ENCODE data around the gene HOXA4.

Gene HOXA4

GRCh38 chr7:27130540-27131389 lies at the start of gene HOXA4:
HOXA4 (minus strand) TSS chr7:27130757; CDS start chr7:27130733, 24 bp downstream.
- peak; percentile 97 for DNase-seq (ENCODE audit: low spot score)

DNA sequence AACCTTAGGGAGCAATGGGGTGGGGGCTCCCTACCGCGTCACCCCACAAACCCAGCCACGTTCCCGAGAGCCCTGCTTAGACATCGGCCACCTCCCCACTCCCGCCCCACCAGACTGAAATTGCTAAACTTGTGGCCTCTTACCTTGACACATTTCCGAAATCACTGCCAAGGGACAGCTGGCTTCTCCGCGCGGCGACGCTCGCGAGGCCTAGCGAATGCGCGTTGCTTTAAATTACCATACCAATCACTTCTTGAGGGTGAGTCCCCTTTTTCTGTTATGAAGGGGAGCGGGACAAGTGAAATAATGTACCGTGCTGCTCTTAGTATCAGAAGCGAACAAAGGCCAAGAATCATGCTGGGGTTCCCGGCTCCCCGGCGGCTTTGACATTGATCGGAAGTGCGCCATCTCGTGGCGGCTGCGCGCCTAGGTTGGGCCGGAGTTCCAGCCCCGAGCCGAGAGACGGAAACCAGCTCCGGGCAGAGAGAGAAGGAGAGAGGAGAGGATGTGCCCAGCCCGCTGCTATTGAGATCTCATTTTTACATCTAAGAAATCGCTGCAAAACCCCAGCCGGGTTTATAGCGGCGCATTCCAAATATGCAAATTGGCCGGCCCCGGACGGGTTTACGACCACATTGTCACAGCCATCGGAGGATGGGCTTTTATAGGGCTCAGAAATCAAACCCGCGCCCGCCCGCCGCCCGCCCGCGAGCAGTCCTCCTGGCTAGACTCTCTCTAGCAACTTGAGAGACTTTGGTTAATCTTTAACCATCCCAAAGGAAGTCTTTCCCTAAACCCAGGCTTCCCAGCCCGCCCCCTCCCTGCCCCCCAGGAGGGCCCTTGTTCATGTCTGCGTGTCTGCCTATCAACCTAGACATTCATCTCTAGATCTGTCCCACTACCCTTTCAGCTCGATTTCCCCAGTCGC lies 49.2 kb upstream of the HOXA4 start:
- peak; percentile 84 for DNase-seq (ENCODE audit: low spot score)

- no peak for DNase-seq (ENCODE audit: low spot score)
These were observed 48.5 kb upstream of the HOXA4 start for GRCh38 chr7:27179030-27179429.

DNA sequence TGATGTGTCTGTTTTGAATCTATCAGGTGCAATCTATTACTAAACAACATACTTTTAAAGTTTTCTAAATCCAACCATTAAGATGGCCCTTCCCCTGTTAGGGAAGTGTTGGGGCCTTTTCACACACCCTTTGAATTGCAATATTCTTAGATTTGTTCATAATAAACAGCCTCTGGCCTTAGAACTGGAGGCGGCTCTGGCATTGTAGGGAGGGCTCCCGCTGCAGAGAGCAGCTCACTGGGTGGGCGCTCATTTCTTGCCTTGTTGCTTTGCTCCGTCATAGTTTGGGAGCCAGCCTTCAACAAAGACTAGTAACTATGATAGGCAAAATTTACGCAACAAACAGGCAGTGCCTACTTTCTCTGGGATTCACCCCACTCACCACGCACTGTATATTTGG lies 47.8 kb upstream of the HOXA4 start:
- DNase-seq (ENCODE audit: low spot score): no peak

- no peak for DNase-seq (ENCODE audit: low spot score)
These were observed 47.3 kb upstream of the HOXA4 start for GRCh38 chr7:27177795-27178320.

DNA sequence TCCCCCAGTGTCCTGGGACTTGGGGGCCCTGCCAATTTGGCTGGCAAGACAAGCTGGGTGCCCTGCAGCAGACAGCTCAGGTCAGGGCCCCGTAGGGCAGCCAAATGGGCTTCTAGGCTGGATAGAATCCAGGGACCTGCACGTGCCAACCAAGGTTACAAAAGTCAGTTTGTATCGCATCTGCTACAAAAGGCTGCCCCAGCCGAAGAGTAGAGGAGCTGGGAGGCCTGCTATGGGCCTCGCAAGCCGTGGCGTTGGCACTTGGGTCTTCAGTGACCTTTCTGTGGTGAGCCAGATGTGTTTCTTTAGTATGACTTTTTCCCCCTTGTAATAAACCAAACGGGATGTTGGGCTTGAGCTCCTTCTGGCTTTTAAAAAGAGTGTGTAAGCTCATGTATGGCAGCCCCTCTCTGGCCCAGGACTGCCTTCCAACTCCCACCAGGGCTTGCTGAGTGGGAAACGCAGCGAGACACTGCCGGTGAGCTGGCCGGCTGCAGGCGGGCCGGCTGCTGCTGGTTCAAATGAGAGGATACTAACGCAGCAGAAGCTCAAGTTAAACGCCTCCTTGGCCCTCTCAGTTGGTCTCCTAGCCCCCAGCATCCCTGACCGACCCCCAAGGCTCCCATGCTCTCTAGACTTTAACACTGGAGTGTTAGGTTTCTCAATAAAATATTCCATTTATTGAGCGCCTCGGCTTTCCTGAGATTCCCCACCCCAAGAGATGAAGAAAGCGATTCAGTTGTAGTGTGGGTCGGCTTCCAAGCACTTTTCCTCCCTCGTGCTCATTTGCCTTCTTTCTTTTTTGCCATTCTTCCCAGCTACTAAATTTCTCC lies 46.6 kb upstream of the HOXA4 start:
- DNase-seq (ENCODE audit: low spot score): no peak

- DNase-seq (ENCODE audit: low spot score): no peak
These were observed 45.9 kb upstream of the HOXA4 start for GRCh38 chr7:27176524-27176845.

- no peak for DNase-seq (ENCODE audit: low spot score)
These were observed 45.3 kb upstream of the HOXA4 start for GRCh38 chr7:27175626-27176523.

DNA sequence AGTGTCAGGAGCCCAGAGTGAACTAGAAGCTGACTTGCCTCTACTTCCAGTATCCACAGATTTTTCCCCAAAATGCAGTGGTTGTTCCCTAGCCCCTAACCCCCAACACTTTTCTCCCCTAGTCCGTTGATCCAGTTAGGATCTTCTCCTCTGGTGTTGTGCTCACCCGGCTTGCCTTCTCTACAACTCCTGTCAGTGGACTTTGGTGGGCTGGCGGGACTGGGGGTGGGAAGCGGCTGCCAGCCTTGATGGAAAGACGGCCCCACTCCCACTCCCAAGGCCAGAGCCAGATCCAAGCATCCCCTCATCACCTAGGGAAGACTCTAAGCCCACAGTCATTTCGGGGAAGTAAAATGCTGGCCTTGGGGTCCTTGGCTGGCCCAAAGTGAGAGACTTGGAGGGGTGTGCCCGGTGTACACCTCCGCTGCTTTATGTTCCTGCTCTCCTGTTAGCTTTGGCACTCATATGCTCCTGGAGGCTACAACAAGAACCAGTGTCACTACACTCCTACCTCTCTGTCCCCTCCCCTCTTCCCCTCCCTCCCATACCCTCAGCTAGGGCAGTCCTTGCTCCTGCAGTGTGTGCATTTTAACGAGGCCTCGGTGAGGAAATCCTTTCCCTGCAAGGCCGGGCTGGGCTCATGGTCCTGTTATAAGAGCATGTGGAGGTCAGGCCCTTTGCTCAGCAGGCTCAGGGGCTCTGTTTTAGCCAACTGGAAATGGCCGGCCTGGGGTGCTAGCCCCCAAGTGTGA lies 44.5 kb upstream of the HOXA4 start:
- DNase-seq (ENCODE audit: low spot score): no peak

GRCh38 chr7:27173956-27174873 lies 43.7 kb upstream of the HOXA4 start, which contains the start of gene HOXA10:
HOXA10 (minus strand) TSS chr7:27174320; CDS start chr7:27174306, 14 bp downstream.
- peak; percentile 66 for DNase-seq (ENCODE audit: low spot score)

- no peak for DNase-seq (ENCODE audit: low spot score)
These were observed 43.0 kb upstream of the HOXA4 start for GRCh38 chr7:27173511-27173955.

GRCh38 chr7:27172823-27173510 lies 42.4 kb upstream of the HOXA4 start:
- peak; percentile 64 for DNase-seq (ENCODE audit: low spot score)

DNA sequence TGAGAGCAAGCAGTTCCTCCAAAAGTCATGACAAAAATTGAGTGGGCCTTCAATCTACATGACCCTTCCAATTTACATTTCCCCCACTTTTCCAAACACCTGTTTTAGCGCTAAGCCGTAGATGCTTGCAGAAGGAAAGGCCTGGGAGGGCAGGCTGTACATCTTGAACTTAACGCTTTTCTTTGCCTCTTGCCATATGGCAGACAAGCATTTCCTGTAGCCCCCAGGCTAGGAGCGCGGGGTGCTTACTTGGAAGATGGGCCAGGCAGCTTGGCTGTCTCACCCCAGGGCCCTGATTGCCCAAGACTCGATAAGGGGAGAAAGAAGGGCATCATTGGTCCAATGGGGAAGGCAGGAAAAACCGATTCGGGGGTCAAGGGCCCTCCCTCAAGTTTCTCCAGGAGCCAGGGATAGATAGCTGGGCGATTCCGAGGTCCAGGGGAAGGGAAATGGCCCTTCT lies 41.8 kb upstream of the HOXA4 start:
- DNase-seq (ENCODE audit: low spot score): peak; percentile 4

DNA sequence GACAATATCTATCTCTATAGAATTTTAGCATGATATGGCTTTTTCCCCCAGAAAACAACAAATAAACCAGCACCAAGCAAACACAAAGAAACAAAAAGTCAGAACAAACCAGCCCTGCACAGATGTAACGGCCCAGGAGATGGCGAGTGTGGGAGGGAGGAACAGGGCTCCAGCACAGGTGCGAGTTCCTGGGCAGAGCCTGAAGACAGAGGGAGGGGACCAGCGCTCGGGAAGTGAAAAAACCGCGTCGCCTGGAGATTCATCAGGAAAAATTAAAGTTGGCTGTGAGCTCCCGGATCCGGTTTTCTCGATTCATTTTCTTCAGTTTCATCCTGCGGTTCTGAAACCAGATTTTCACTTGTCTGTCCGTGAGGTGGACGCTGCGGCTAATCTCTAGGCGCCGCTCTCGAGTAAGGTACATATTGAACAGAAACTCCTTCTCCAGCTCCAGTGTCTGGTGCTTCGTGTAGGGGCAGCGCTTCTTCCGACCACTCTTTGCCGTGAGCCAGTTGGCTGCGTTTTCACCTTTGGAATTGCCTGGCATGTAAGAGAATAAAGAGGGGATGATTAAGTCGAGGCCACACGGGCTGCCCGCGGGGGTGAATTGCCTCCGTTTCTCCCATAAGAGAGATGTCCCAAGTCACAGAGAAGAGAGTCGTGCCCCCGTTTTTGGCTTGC lies 41.2 kb upstream of the HOXA4 start:
- DNase-seq (ENCODE audit: low spot score): no peak

DNA sequence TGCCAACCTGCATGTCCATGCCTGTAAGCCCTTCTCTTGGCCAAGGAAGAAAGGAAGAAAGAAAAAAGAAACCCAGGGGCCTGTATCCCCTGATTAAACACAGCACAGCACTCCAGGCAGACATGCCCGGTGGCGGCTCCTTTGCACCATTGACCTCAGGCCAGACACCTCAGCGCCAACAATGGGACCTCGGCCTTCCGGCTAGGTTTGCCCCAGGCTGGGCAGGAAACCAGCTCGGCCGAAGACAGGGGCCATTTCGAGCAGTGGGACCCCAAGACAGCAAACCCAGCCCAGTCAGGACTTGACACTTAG lies 40.7 kb upstream of the HOXA4 start:
- no peak for DNase-seq (ENCODE audit: low spot score)

DNA sequence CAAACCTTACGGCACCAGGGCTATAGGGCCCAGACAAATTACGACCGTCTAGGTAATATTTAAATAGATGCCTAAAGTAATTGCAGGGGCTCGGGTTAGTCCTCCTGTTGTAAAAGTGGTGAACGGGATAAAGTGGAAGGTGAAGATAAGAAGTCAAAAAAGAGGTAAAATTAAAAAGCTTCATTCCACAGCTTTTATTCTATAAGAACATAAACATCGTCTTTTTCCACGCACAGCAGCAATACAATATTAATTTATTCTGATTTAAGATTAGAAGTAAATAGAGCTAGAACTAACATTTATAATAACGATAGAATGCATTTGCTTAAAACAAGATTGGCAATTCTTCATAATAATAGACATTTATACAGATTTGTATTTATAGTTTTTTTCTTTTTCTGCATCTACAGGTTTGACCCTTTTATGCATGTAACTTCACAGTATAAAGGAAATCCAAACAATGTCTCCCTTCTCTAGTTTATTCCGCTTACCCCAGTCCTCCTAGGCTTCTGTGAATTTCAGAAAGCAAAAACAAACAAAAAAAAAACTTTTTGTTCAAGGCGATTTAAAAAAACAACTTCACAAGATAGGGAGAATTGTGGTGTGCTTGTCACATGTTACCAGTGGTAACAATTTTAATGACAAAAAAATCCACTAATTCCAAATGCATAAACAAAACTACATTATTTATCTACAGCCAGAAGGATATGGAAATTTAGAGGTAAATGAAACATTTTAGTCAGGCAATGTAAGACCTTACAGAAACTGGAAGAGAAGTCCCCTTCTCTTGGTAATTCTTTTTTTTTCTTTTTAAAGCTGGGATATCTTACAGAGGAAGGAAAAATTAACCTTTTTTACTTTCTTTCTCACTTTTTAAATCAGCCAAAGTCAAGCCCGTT lies 40.1 kb upstream of the HOXA4 start:
- DNase-seq (ENCODE audit: low spot score): no peak
